Prostate gland (tissue), 2 donors: ENCODE data around the gene WASHC4.

Experiments
- CTCF ChIP-seq, 4 experiments: fragments of 200-600 bp in 2 of 4; fragments of 450-650 bp in 2 of 4; sonication (generic) in 2 of 4; IDR thresholded peaks; 1 replicate in 3 of 4; 2 replicates in 1 of 4; pipeline ENCODE4 v1.5.1; 2016 to 2019; ENCODE audit warnings: antibody characterized with exemption in 4 of 4, mild to moderate bottlenecking in 2 of 4, moderate library complexity in 2 of 4
- POLR2AphosphoS5 ChIP-seq: sonication (generic); formaldehyde crosslinking; IDR thresholded peaks from one replicate; pipeline ENCODE4 v1.6.1; 2017; ENCODE audit warnings: antibody characterized with exemption

DNA sequence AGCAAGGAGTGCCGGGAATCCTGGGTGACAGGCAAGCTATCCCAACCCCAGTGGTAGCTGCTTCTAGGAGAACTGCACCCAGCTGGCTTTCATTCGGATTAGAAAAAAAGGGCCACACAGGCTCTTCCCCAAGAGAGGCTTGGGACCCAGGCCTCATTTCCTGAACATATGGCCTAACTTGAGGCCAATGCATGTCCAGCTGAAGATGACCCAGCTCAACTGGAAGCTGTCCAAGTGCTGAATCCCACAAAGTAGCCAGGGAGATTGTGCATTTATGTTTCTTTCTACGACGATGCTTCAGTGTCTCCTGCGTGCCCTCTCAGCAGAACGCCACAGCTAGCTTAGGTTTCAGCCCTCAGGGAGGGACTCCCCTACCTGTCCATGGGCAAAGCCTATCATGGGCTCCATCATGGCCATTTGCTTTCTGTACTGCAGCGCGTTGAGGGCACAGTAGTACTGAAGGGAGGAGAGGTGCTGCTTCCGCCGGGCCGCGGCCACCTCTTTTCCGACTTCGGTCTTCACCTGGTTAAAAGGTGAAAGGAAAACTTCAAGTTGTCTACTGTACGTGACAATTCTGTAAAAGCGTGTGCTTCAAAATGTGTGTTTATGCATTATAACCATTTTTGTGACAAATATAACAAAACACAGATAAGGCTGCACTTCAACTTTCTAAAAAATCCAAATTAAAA lies 99.3 kb downstream of the WASHC4 start:
- TF ChIP-seq POLR2AphosphoS5 (no peak), CTCF (IDR thresholded peaks at IDR 0.05) (no peak)
